C4-2B (cell line): ENCODE results near the gene ZMYM4.

ENCODE experiments used
- CTCF ChIP-seq: fragments of 450-650 bp; conservative IDR thresholded peaks from 2 replicates; pipeline ENCODE4 v1.5.1; 2017; ENCODE audit warnings: mild to moderate bottlenecking
- ZFX ChIP-seq: fragments of 450-650 bp; IDR thresholded peaks from 2 replicates; pipeline ENCODE4 v1.6.1; 2017

GRCh38 chr1:35407743-35408142, 139.2 kb downstream of the ZMYM4 start:
- TF ChIP-seq CTCF (no peak), ZFX (no peak)
